GM12864 (cell line): ENCODE measurements around the gene MED20.

Experiments used
- DNase-seq: peaks from one replicate; pipeline ENCODE4 v3.0.0-alpha.2; 2011; ENCODE audit warnings: low read depth
- H3K4me3 ChIP-seq: 2 replicates; pipeline ENCODE4 v1.5.1; 2011; ENCODE audit warnings: mild to moderate bottlenecking, low read depth, low read length, control low read depth
- TF ChIP-seq, protein P1 (sequence below): IDR thresholded peaks from 2 replicates; pipeline ENCODE4 v1.5.1; 2011; ENCODE audit warnings: low read depth, mild to moderate bottlenecking, moderate library complexity, low read length, control low read depth, inconsistent platforms; ENCODE audit errors: missing control alignments

Gene MED20

DNA sequence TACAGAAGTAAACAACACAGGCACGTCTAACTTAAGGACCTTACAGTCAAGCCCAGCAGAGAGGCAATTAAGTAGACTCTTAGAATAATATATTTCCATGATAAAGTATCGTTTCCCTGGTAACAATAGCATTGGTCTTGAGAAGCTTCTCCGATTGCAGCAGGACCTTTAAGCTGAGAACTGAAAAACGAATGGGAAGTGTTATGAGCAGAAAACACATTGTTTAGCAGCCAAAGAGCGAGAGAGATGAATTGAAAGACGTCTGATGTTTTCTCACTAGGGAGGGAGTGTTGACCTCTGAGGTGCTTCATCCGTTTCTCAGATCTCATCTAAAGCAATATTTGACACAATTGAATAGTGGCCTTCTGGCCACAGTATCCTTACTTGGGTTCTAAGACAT is 1.2 kb upstream of the MED20 start:
- H3K4me3 ChIP-seq, result peak overlapping the region; percentile 92
- TF ChIP-seq, protein P1, sequence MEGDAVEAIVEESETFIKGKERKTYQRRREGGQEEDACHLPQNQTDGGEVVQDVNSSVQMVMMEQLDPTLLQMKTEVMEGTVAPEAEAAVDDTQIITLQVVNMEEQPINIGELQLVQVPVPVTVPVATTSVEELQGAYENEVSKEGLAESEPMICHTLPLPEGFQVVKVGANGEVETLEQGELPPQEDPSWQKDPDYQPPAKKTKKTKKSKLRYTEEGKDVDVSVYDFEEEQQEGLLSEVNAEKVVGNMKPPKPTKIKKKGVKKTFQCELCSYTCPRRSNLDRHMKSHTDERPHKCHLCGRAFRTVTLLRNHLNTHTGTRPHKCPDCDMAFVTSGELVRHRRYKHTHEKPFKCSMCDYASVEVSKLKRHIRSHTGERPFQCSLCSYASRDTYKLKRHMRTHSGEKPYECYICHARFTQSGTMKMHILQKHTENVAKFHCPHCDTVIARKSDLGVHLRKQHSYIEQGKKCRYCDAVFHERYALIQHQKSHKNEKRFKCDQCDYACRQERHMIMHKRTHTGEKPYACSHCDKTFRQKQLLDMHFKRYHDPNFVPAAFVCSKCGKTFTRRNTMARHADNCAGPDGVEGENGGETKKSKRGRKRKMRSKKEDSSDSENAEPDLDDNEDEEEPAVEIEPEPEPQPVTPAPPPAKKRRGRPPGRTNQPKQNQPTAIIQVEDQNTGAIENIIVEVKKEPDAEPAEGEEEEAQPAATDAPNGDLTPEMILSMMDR, result no peak
- no peak for DNase-seq

DNA sequence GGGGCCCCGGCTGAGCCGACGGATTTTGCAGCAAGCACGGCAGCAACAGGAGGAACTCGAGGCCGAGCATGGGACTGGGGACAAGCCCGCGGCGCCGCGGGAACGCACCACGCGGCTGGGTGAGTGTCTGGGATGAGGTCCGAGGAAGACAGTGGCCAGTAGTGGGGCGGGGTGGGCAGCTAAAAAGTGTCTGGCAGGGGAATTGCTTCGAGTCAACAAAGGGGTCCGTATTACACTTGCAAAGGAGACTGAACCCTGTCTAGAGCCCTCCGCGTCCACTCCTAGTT is 716 bp upstream of the MED20 start:
- no peak for DNase-seq
- H3K4me3 ChIP-seq, result peak overlapping the region; percentile 92
- TF ChIP-seq, protein P1, result no peak

DNA sequence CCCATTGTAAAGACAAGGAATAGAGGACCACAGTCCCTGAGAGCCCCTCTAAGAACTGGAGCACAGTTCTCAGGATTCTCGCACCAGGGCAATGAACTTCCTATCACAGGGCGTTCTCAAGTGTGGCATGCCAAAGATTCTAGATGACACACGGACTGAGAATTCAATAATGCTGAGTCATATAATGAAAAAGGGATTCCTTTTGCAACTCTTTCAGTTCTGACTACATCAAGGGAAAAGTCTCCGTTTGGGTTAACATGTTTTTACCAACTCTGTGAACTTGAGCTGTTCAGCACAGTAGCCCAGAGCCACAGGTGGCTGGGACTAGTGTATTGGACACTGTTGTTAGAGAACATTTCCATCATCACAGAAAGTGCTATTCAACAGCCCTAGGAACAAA is 3.4 kb downstream of the MED20 start:
- H3K4me3 ChIP-seq, result no peak overlapping the region
- no peak for DNase-seq
- TF ChIP-seq, protein P1, result no peak

DNA sequence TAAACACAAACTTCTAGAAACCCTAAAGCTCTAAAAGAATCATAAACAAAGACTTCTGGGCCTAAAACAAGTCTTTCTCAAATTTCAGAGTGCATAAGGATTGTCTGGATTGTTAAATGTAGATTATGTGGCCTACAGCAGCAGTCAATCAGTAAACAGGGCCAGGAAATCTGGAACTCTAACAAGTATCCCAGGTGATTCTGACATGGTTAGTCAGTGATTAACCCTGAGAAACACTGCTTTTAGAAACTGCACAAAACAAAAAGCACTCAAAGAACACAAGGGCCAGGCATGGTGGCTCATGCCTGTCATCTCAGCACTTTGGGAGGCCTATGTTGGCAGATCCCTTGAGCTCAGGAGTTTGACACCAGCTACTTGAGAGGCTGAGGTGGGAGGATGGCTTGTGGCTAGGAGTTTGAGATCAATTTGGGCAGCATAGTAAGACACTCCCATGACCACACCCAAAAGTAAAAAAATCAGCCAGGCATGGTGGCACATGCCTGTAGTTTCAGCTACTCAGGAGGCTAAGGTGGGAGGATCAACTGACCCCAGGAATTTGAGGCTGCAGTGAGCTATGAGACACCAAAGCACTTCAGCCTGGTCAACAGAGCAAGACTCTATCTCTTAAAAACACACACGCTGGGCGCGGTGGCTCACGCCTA is 5.9 kb downstream of the MED20 start:
- no peak for DNase-seq
- H3K4me3 ChIP-seq, result no peak overlapping the region
- TF ChIP-seq, protein P1, result no peak

DNA sequence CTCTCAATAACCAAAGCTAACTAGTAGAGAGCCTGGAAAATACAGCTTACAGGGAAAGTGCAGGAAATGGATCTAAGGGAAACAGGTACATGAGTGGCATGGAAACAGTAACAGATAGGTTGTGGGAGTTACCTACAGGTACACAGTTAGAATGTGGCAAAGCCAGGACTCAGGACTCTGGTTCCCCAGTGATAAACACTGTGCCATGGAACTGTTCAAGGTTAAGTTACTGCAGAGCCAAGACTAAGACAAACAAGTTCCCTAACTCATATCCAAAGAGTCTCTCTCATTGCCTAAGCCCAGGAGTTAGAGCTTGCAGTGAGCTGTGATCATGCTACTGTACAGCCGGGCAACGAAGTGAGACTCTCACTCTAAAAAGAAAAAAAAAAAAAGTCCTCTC is 6.6 kb downstream of the MED20 start:
- H3K4me3 ChIP-seq, result no peak overlapping the region
- TF ChIP-seq, protein P1, result no peak
- no peak for DNase-seq

DNA sequence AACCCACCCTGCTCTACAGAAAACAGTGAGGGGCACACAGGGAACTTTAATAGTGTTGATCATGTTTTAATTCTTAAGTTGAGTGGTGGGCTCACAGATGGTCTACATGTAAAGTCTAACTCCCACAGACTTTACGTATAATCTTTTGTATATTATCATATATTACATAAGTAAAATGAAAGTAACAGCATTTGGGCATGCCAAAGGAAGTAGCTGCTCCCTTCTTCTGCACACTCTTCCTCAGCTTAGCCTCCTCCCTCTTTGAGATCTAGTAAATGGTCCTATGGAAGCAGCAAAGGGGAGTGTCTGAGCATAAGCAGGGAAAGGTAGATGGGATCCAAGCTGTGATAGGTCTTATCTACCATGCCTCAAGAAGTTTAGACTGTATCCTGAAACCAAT is 11.2 kb downstream of the MED20 start:
- no peak overlapping the region for H3K4me3 ChIP-seq
- TF ChIP-seq, protein P1, result no peak
- no peak for DNase-seq

DNA sequence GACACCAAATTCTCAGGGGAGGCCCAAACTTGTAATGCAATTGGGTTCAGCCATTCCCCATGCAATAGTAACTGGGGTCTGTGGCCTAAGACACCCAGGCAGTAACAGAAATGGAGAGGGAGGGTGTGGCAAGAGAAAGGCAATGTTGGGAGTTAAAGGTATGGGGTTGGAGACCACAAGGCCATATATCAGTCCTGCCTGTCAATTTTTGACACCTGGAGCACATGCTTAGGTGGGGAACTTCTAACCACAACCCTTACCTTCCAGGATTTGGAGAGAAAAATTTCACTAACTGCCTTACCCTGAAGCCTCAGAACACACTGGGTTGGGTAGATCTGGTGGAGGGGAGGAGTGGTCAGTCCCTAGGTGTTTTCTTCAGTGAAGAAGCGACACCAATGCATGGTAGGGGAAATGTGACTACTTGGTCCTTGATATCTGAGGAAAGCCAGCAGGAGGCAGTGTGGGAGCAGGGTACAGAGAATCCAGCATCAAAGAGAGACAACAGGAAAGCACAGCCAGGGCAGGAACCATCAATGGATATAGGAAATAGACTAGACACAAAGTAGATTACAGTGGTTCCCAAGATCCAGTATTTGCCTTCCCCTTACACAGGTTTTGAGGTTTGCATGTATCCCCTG is 18.9 kb downstream of the MED20 start:
- DNase-seq, result no peak
- TF ChIP-seq, protein P1, result peak; percentile 59

More for the DNA sequence above, 18.9 kb downstream of the MED20 start:
- no peak overlapping the region for H3K4me3 ChIP-seq
